Measurements from ENCODE around the gene TCF4.

TCF4 gene

GRCh38 chr18:55625901-55626300, 37.9 kb upstream of the TCF4 start:
- TF ChIP-seq CTCF (conservative IDR thresholded peaks at IDR 0.05): no peak
- no peak overlapping the region for H3K27ac ChIP-seq

DNA sequence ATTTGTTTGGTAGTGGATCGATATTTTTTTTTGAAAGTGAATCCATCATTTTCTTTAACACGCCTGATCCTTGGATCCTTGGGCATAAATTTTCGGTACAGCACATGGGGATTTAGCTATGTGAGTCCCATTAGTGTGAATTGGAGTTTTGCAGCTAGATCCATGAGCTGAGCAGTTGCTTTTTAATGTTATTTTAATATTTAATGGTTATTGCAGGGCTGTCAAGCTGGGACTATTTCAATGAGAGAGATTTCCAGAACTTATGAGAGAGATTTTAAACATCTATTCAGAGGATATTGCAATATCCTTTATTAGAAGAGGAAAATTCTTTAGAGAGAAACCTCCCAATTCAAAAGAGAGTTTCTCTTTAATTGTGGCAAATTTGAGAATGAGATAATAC, 35.6 kb upstream of the TCF4 start:
- no peak overlapping the region for H3K27ac ChIP-seq
- no peak for TF ChIP-seq CTCF (conservative IDR thresholded peaks at IDR 0.05)

DNA sequence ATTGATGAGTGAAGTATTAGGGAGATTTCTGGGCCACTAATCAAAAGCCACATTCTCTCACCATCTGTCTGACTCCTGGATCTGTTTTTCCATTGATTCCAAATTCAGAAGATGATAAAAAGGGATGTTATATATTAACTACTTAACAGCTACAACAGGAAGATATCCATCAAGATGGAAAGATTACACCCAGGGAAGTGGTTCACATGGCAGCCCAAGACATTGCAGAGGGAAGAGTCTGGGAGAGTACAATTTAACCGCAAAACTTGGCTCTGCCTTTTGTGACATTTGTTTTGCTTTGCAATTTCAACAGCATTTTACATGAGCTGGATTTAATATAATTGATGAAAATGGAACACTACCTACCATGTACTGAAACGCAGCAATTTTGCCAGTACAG, 22.5 kb upstream of the TCF4 start:
- H3K27ac ChIP-seq: no peak overlapping the region
- no peak for TF ChIP-seq CTCF (conservative IDR thresholded peaks at IDR 0.05)

DNA sequence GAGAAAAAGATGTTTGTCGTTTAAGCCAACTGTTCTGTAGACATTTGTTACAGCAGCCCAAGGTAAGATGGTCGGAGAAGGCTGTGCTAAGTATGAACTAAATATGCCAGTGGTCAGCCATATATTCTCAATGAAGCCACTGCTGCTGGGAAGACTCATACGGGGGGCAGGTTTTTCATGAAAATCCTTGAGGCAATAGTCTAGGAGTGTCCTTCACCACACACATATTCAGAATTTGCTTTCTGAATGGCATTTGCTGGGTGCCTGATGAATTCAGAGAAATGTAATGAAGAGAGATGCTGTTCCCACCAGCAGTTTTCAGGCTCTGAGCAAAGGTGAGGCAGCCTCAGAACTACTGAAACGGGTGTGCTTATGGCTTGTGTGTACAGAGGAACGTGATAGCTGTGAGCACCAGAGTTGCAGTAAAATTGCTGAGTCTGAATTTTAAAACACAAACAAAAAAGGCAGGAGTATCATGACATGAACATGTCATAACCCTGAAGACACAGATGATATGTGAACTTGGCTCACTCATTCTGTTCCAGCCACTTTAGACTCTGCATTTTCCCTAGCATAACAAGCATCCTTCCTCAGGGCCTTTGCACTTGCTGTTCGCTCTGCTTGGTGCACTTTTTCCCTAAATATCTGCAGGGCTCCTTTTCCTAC, 21.3 kb upstream of the TCF4 start:
- H3K27ac ChIP-seq: no peak overlapping the region
- TF ChIP-seq CTCF (conservative IDR thresholded peaks at IDR 0.05): no peak

GRCh38 chr18:55608497-55608896, 20.5 kb upstream of the TCF4 start:
- H3K27ac ChIP-seq: no peak overlapping the region
- no peak for TF ChIP-seq CTCF (conservative IDR thresholded peaks at IDR 0.05)

DNA sequence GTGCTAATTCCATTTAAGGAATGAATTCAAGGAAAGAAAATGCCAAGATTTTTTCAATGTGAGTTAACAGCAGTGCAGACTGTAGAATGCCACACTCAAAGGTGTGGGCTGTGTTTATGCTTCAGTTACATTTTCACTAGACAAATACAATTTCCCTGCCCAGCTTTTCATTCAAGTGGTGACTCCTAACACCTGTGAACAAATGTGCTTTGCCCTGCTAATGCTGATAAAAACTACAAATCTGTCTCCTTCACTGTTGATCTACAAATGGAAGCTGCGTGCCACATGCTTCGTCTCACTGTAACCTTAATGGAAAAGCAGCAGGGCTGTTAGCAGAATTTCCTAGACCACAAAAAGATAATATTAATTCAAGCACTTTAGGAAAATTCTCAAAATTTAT, 19.8 kb upstream of the TCF4 start:
- H3K27ac ChIP-seq: no peak overlapping the region
- no peak for TF ChIP-seq CTCF (conservative IDR thresholded peaks at IDR 0.05)

DNA sequence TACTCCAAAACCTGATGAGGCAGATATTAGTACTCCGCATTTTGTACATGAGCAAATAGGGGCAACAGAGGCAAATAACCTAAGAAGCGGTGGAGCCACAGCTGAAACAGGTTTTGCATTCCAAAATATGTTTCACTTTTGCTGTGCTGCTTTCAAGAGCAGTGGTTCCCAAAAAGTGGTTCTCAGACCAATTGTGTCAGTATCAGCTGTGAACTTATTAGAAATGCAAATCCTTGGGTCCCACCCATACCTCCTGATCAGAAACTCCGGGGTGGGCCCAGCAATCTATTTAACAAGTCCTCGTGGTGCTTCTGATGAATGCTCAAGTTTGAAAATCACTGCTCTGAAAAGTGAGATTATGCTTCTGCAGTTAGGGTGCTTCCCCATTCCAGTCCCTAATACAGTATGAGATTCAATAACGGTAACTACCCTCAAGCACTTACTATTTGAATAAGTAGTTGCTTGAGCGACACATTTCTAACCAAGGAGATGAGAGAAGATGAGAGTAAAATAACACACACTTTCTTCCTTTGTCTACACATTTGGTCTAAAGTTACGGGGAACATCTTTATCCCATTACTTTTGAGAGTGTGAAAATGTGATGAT, 17.8 kb upstream of the TCF4 start:
- no peak overlapping the region for H3K27ac ChIP-seq
- TF ChIP-seq CTCF (conservative IDR thresholded peaks at IDR 0.05): no peak
